Measurements from ENCODE around the gene SLC35F5. TPM values are rescaled to one million over a fixed set of nuclear protein-coding genes. Genes with fewer than 3 reads are reported as not detected.
A peak's percentile ranks its signal among the peaks of the same experiment; 100 is the strongest.

Gene SLC35F5
- polyA plus RNA-seq, 1 experiment = 91.0 TPM

DNA sequence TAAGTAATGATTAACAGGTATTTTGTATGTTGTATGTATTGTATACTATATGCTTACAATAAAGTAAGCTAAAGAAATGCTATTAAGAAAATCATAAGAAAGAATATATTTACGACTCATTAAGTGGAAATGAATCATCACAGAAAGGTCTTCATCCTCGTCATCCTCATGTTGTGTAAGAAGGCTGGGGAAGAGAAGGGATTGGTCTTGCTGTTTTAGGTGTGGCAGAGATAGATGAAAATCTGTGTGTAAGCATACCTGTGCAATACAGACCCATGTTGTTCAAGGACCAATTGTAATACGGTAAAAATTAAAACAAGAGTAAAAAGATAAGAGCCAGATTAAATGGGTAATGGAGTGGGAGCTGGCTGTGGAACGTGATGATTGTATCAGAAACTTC lies 16.6 kb downstream of the SLC35F5 start:
- Histone ChIP-seq H3K27me3 (ENCODE audit: control insufficient read depth, insufficient read depth, low read length) (no peaks in the 10 kb centered on the region), H3K27ac (ENCODE audit: low read depth, low read length) (no peak overlapping the region), H3K4me3 (ENCODE audit: low read depth, low read length) (no peak overlapping the region), H3K9me3 (ENCODE audit: control insufficient read depth, insufficient read depth, low read length) (no peaks in the 10 kb centered on the region)
- ChIA-PET CTCF (no interaction called here), POLR2A (no interaction called here)
- no peak for DNase-seq (ENCODE audit: low read depth, low spot score)
- TF ChIP-seq, protein P1, sequence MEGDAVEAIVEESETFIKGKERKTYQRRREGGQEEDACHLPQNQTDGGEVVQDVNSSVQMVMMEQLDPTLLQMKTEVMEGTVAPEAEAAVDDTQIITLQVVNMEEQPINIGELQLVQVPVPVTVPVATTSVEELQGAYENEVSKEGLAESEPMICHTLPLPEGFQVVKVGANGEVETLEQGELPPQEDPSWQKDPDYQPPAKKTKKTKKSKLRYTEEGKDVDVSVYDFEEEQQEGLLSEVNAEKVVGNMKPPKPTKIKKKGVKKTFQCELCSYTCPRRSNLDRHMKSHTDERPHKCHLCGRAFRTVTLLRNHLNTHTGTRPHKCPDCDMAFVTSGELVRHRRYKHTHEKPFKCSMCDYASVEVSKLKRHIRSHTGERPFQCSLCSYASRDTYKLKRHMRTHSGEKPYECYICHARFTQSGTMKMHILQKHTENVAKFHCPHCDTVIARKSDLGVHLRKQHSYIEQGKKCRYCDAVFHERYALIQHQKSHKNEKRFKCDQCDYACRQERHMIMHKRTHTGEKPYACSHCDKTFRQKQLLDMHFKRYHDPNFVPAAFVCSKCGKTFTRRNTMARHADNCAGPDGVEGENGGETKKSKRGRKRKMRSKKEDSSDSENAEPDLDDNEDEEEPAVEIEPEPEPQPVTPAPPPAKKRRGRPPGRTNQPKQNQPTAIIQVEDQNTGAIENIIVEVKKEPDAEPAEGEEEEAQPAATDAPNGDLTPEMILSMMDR (IDR thresholded peaks at IDR 0.05; ENCODE audit: low read depth, low read length) = no peak

DNA sequence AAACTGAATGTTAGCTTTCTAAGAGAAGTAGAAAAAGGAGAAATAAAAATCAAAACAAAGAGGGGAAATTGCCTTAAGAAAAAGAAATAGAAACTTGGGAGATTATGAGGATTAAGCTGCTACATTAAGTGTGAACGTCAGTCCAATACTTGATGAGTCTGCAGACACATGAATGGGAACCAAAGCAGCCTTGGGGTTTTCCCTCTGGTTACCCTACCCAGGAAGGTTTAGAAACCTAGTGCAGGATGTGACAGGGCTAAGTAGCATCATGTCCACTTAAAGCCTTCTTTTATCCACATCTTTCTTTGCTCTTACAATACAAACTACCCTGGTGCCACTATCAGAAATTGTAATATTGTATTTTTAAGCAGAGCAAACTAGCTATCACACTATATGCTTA lies 22.3 kb downstream of the SLC35F5 start:
- no peak for DNase-seq (ENCODE audit: low read depth, low spot score)
- Histone ChIP-seq H3K27ac (ENCODE audit: low read depth, low read length) (no peak overlapping the region), H3K4me3 (ENCODE audit: low read depth, low read length) (no peak overlapping the region), H3K27me3 (ENCODE audit: control insufficient read depth, insufficient read depth, low read length) (no peaks in the 10 kb centered on the region), H3K9me3 (ENCODE audit: control insufficient read depth, insufficient read depth, low read length) (no peaks in the 10 kb centered on the region)
- TF ChIP-seq, protein P1 (IDR thresholded peaks at IDR 0.05; ENCODE audit: low read depth, low read length) = no peak
- CTCF ChIA-PET = no interaction called here
- POLR2A ChIA-PET = interaction anchor here (1.2 kb wide), 1 partner anchor 11 kb away, joined by 3 read pairs; no protein-coding TSS in a partner anchor

DNA sequence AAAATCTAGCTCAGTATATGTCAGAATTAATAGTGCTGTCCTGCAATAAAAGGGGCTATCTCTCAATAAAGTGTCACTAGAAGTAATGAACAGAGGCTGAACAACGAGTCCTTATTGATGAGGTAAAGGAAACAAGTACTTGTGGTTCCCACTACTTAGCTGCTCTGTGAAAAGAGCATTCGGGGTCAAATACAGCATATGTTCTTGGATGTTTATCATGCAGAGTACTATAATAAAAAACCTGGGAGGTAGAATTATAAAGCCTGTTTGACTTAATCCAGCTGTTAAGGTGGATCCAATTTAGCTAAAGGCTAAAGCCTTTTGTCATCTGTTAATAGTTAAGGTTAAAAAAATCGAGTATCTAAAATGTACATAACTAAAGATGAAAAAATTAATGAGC lies 32.4 kb downstream of the SLC35F5 start:
- ChIA-PET CTCF (interaction anchor here (1.1 kb wide), 1 partner anchor 120 kb away, joined by 5 read pairs; no protein-coding TSS in a partner anchor), POLR2A (interaction anchor here (1.2 kb wide), 1 partner anchor 10 kb away, joined by 3 read pairs; no protein-coding TSS in a partner anchor)
- Histone ChIP-seq H3K27me3 (ENCODE audit: control insufficient read depth, insufficient read depth, low read length) (no peaks in the 10 kb centered on the region), H3K4me3 (ENCODE audit: low read depth, low read length) (no peak overlapping the region), H3K9me3 (ENCODE audit: control insufficient read depth, insufficient read depth, low read length) (no peaks in the 10 kb centered on the region), H3K27ac (ENCODE audit: low read depth, low read length) (no peak overlapping the region)
- no peak for DNase-seq (ENCODE audit: low read depth, low spot score)
- TF ChIP-seq, protein P1 (IDR thresholded peaks at IDR 0.05; ENCODE audit: low read depth, low read length) = no peak

DNA sequence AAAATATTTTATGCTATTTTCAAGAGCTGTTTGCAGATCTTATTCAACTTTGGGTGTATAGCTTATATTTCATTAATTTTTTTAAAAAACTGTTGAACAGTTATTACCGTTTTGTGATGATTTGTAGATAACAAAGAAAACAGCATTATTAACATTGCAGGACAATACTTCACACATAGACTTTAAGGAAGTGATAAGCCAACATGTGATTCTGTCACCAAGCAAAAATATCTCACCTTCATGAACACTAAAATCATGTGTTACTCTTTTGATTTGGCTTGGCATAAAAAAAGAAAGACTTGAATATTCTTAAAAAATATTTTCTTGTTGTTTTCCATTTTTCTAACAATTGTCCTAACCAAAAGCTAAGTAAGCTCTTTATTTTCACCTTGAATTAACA lies 33.0 kb downstream of the SLC35F5 start:
- no peak for DNase-seq (ENCODE audit: low read depth, low spot score)
- H3K4me3 ChIP-seq (ENCODE audit: low read depth, low read length) = no peak overlapping the region
- ChIA-PET CTCF (interaction anchor here (0.9 to 1.1 kb wide), 2 partner anchors 23 to 119 kb away, joined by 3 to 5 read pairs; no protein-coding TSS in a partner anchor), POLR2A (interaction anchor here (1.2 kb wide), 1 partner anchor 10 kb away, joined by 3 read pairs; no protein-coding TSS in a partner anchor)
- TF ChIP-seq, protein P1 (IDR thresholded peaks at IDR 0.05; ENCODE audit: low read depth, low read length) = no peak
- H3K27ac ChIP-seq (ENCODE audit: low read depth, low read length) = no peak overlapping the region
- H3K27me3 ChIP-seq (ENCODE audit: control insufficient read depth, insufficient read depth, low read length) = no peaks in the 10 kb centered on the region
- no peaks in the 10 kb centered on the region for H3K9me3 ChIP-seq (ENCODE audit: control insufficient read depth, insufficient read depth, low read length)

DNA sequence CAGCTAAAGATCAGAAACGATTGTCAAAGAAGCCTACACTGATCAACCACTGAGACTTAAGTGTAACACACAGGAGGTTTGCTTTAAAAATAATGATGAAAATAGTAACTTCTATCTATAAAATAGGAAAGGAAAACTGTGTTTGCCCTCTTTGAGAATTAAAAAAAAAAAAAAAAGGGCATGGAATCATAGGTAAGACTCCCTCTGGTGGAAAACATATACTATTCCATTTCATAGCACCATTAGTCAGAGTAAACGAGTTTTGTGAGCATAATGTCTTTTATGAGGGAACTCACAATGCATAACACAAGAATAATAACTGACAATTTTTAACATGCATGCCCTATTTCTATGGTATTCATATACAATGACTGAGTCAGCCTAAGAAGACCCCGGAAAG lies 36.3 kb downstream of the SLC35F5 start:
- TF ChIP-seq, protein P1 (IDR thresholded peaks at IDR 0.05; ENCODE audit: low read depth, low read length) = peak; percentile 61

More for the DNA sequence above, 36.3 kb downstream of the SLC35F5 start:
- CTCF ChIA-PET = interaction anchor here (0.7 to 2.5 kb wide), 8 partner anchors 9 to 131 kb away, joined by 4 to 9 read pairs (median 6); no protein-coding TSS in a partner anchor
- no peaks in the 10 kb centered on the region for H3K9me3 ChIP-seq (ENCODE audit: control insufficient read depth, insufficient read depth, low read length)
- POLR2A ChIA-PET = interaction anchor here (0.6 kb wide), 1 partner anchor 1206 kb away, joined by 3 read pairs; no protein-coding TSS in a partner anchor
- H3K27ac ChIP-seq (ENCODE audit: low read depth, low read length) = no peak overlapping the region
- H3K27me3 ChIP-seq (ENCODE audit: control insufficient read depth, insufficient read depth, low read length) = no peaks in the 10 kb centered on the region
- H3K4me3 ChIP-seq (ENCODE audit: low read depth, low read length) = no peak overlapping the region
- no peak for DNase-seq (ENCODE audit: low read depth, low spot score)
